ENCODE data around the gene COG2.
"Not testable (repeated sequence)": the region's sequence is repeated elsewhere in the genome, so short reads cannot be mapped to it uniquely, and the experiment has no call there.

The COG2 gene, protein sequence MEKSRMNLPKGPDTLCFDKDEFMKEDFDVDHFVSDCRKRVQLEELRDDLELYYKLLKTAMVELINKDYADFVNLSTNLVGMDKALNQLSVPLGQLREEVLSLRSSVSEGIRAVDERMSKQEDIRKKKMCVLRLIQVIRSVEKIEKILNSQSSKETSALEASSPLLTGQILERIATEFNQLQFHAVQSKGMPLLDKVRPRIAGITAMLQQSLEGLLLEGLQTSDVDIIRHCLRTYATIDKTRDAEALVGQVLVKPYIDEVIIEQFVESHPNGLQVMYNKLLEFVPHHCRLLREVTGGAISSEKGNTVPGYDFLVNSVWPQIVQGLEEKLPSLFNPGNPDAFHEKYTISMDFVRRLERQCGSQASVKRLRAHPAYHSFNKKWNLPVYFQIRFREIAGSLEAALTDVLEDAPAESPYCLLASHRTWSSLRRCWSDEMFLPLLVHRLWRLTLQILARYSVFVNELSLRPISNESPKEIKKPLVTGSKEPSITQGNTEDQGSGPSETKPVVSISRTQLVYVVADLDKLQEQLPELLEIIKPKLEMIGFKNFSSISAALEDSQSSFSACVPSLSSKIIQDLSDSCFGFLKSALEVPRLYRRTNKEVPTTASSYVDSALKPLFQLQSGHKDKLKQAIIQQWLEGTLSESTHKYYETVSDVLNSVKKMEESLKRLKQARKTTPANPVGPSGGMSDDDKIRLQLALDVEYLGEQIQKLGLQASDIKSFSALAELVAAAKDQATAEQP

DNA sequence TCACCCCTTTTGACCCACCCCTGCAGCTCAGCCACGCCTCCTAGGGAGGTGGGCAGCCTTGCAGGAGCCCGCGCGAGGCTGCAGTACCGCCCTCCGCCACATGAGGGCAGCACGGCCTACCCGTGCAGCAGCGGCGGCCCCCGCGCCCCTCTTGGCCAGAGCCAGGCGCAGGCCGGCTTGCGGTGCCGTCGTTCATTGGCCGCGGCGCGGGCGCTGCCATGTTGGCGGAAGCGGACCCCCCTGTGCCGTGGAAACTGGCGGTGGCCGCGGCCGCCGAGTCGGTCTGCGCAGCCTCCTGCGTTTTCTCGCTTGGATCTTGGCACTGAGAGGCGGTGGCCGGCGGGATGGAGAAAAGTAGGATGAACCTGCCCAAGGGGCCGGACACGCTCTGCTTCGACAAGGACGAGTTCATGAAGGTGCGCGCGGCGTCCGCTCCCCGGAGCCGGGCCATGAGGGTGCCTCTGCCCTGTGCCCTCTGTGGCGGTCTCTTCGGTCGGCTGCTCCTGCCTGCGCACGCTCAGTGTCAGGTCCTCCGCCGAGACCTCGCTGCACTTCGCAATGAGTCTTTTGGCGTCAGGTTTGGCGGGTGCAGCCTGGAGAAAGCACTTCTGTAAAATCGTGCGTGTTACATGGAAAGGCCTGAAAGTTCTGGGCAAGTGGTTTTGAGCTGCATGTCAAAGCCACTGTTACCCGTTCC is at the start of gene COG2:
Gene COG2 (plus strand): TSS at position 219 of the 697 bp plus-strand sequence. CDS start 126 bp downstream, at position 345.
- intact Hi-C loops (cut with DNase I) = loop anchor here (5.0 kb wide), 2 partner anchors 70 to 130 kb away; partner anchors contain the start of gene AGT
- peak; percentile 86 to 99 (median 96) for DNase-seq

DNA sequence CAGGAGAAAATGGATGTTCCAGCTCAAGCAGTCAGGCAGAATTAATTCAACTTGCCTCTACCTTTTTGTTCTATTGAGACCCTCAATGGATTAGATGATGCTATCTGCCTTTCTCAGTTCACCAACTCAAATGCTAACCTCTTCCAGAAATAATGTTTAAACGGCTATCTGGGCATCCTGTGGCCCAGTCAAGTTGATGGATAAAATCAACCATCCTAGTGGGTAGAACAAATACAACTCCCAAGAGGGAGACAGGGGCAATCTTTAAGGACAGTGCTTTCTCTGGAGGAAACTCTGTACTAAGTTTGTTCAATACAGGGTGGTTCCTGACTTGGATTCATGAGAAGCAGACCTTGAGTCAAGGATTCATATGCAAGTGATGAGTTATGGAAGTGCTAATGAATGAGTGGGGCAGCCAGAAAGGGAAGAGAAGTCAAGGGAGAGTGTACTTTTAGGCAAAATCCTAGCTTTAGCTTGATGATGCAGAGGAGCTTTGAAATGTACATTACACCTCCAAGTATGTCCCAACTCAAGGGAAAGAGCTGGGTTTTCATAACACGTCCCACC is 49.4 kb upstream of the COG2 start:
- intact Hi-C loops (cut with DNase I) = no loop called here
- no peak for DNase-seq

DNA sequence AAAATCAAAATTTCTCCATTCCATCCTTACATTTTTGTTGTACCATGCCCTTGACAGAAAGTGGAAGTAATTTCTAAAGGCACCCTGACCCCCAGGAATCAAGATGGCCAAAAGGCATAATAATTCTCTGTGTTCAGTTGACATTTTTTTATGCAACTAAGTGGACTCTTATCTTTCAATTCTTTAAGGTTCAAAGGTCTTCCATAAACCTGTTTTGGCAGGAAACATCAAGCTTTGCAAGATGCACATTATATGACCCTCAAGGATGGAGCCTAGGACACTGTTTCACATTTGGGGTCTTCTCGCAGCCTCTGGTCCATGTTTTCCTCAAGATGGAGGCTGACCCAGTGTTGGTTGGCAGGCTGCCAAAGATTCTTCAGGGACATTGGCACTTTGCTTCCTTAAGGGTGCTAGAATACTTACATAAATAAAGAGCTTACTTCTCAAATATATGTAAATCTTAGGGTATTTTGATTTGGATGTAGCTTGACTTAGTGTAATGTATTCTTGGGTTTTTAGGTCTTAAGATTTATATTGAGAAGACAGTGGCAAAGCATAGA is 48.0 kb upstream of the COG2 start:
- intact Hi-C loops (cut with DNase I) = no loop called here

DNA sequence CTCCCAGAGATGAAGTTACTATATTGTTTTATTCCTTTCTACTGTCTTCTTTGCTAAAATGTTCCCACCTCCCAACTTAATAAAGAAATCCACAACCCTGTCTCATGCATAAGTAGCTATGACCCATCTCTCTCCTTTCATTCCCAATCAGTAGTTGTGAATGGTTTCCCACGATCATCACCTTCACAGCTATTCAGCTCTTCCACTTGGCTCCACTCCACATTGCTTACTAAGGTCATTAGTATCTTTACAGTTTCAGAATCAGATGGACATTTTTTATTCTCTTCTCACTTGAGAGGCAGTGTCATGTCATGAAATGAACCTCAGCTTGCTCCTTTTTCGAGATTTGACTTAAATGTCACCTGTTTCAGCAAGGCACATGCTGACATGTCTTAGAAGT is 47.1 kb upstream of the COG2 start:
- intact Hi-C loops (cut with DNase I) = no loop called here
- DNase-seq = no peak

More for the DNA sequence above, 48.0 kb upstream of the COG2 start:
- no peak for DNase-seq

DNA sequence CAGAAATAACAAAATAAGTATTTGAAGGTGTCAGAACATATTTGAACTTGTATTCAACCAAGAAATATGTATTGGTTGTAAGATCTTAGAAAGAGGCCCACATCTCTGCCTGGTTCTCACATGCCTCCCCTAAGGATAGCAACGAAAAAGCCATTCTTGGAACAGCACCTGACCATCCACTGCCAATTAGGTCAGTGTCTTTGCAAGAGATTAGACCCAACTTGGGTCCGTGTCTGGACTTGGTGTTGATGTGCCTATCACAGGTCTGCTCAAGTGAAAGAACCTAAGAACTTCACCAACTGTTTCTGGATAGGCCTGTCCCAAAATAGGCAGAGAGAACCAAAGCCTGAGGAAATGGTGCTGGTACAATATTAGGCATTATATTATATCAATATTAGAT is 46.0 kb upstream of the COG2 start:
- no peak for DNase-seq
- intact Hi-C loops (cut with DNase I) = no loop called here

DNA sequence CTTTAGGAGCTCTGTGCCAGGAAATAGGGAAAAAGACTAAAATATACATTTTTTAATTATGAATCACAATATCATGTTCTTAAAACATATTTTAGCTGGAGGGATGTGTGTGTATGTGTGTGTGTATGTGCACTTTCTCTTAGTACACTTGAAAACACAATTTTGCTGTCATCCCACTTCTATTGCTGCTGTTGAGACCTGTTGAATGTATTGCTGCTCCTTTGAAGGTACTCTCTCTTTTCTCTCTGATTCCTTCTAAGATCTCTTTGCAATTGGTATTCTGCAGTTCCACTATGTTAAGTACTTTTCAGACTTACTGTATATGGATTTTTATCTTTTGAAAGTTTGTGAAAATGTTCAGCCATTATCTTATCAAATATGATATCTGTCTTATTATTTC is 43.5 kb upstream of the COG2 start:
- intact Hi-C loops (cut with DNase I) = no loop called here
- no peak for DNase-seq

DNA sequence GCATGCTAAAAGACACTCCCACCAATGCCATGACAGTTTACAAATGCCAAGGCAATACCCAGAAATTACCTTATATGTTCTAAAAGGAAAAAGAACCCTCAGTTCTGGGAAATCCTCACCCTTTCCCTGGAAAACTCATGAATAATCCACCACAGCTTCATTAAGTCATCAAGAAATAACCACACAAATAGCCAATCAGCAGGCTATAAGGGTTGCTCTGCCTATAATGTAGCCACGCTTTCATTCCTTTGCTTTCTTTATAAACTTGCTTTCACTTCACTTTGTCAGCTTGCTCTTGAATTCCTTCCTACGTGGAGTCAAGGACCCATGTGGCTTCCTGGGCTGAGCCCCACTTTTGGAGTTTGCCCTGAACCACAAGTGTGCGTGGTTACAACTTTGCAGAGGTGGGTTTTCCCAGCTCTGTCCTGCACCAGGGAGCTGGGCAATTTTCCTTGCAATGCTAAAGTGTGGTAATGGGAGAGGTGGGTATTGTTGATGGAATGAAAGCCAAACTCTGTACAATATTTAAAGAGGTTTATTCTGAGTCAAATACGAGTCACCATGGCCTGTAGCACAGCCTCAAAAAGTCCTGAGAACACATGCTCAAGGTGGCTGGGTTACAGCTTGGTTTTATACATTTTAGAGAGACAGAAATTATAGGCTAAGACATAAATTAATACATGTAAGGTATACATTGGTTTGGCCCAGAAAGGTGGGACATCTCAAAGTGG is 42.2 kb upstream of the COG2 start:
- DNase-seq = no peak
- intact Hi-C loops (cut with DNase I) = no loop called here

DNA sequence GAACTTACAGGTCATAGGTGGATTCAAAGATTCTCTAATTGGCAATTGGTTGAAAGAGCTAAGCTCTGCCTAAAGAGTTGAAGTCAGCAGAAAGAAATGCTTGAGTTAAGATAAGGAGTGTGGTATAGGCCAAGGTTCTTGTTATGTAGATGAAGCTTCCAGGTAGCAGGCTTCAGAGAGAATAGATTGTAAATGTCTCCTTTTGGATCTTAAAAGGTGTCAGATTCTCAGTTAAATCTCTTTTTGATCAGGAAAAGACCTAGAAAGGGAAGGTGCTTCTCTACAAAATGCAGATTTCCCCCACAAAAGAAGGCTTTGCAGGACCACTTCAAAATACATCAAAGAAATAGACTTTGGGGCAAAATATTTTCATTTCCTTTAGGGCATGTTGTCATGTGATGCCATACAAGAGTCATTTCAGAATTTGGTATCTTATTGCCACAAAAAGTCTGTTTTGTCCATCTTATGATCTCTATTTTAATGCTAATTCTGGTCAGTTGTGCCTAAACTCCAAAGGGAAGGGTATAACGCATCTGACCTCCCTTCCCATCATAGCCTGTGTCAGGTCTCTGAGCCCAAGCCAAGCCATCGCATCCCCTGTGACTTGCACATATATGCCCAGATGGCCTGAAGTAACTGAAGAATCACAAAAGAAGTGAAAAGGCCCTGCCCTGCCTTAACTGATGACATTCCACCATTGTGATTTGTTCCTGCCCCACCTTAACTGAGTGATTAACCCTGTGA is 41.5 kb upstream of the COG2 start:
- DNase-seq; intact Hi-C loops (cut with DNase I): not testable (repeated sequence)

DNA sequence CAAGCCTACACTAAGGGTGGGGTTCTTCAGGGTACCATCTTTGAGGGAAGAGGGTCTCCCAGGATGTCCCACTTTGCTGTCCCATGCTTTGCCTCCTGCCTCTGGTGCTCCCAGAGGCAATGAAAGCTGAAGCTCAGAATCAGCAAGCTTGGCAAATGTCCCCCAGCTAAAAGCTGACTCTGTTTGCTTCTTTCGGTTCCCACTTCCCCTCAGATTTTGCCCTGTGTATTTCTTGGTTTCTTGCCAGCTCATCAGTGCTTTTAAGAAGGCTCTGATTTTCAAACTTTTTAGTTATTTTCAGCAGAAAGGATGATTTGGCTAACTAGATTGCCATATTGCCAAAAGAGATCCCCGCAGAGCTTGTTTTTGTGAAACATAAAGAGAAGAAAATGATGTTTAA is 33.1 kb upstream of the COG2 start:
- peak in 6 of 42 donors; percentile 5 to 43 (median 10) for DNase-seq
- intact Hi-C loops (cut with DNase I) = no loop called here

DNA sequence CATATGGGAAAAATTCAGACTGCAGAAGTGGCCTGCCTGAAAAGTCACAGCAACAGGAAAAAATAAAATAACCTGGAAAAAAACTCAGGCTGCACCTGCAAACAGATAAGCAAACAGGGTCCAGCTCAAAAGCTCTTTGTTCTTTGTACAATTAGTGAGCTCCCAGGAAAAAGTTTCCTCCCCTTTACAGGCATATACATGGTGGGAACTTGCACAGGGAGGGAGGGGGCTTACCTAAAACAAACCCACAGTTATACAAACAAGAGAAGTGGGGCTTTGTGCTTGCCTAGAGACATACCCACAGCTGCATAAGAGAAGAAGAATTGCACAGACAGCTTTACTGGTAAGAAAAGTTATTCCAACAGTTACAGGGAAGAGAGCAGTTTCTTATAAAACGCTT is 31.7 kb upstream of the COG2 start:
- no peak for DNase-seq
- intact Hi-C loops (cut with DNase I) = no loop called here

DNA sequence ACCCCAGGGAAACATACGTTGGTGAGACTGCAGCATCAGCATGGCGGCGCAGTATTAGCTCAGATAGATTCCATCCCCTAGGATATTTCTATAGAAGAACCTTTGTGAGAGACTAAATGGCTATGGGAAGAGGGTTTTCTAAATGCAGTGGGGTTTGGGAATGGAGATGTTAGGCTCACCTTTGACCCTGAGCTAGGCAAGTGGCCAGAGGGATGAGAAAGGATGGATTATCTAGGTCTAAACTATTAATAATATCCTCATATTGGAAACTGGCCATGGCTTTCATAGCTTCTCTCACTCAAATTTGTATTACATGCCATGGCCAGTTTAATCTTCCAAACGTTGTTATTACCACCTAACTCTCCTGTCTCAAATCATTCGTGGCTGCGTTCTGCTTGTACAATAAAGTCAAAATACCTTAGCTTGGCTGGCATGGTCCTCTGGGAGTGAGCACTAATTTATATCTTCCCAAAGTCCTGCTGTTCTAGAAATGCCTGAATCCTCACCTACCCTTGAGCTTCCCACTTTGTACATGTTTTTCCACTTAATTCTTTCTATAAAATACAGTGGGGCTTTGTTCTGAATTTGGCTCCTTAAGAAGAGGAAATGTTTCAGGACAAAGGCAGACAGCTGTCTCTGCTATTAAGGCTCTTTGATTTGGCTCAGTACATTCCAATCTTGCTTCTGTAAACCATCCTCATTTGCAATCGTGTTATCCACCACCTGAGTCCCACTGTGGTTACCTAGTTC is 31.0 kb upstream of the COG2 start:
- DNase-seq = no peak
- intact Hi-C loops (cut with DNase I) = no loop called here

DNA sequence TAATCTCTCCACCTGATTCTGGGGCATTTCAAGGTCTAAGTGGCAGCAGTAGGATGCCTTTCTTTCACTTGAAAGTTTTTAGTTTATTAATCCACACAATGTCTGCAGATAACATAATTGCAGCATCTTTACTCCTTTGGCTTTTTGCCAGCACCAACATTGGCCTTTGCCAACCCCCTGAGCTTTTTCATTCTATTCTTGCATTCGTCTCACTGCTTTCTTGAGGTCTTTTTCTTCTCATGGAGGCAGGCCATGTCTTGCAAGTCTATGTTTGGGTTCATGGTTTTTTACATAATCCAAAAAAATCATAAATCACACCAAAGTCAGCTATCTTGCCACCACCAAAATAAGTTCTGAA is 30.4 kb upstream of the COG2 start:
- intact Hi-C loops (cut with DNase I) = no loop called here

DNA sequence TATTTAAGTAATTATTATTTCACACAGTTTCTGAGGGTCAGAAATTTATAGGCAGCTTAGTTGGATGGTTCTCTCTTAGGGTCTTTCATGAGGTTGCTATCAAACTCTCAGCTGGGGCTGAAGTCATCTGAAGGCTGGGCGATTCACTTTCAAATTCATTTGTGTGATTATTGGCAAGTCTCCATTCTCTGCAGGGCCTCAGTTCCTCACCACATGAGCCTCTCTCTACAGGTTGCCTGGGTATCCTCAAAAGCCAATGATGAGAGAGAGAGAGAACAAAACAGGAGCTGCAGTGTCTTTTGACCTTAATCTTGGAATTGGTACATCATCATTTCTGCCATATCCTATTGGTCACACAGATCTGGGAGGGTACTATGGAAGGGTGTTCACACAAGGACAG is 29.6 kb upstream of the COG2 start:
- intact Hi-C loops (cut with DNase I) = no loop called here

More for the DNA sequence above, 30.4 kb upstream of the COG2 start:
- DNase-seq = no peak

DNA sequence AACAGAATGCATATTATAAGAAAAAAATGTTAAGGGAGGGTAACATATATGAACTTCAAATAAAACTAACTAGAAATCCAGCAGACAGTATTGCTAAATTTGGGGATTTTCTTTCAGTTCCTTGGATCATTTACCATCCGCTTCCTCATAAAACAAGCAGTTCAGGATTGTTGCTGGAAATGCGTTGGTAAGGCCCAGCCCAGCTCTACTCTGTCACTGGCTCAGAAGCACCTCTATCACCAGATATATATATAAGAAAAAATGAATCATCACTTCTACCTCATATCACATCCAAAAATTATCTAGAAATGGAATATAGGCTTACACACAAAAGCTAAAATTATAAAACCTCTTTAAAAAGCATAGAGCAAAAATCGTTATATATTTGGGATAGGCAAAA is 28.2 kb upstream of the COG2 start:
- no peak for DNase-seq
- intact Hi-C loops (cut with DNase I) = no loop called here

More for the DNA sequence above, 29.6 kb upstream of the COG2 start:
- DNase-seq = no peak

DNA sequence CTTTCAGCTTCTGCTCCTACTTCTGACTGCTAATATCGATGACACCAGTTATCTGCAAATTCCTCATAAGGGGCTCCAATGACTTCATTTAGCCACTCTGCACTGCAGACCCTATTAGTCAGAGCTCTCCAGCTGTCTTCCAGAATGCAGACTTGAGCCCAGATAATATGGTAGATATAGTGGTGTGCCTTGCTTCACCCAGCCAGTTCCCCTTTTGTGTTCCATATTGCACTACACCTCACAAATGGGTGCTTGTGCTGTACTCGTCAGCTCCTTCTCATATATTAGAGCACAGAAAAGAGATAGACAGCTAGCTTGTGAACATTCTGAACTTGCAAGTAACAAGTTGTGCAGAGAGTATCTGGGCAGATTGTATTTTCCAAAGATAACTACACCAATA is 23.7 kb upstream of the COG2 start:
- intact Hi-C loops (cut with DNase I) = no loop called here
- no peak for DNase-seq

DNA sequence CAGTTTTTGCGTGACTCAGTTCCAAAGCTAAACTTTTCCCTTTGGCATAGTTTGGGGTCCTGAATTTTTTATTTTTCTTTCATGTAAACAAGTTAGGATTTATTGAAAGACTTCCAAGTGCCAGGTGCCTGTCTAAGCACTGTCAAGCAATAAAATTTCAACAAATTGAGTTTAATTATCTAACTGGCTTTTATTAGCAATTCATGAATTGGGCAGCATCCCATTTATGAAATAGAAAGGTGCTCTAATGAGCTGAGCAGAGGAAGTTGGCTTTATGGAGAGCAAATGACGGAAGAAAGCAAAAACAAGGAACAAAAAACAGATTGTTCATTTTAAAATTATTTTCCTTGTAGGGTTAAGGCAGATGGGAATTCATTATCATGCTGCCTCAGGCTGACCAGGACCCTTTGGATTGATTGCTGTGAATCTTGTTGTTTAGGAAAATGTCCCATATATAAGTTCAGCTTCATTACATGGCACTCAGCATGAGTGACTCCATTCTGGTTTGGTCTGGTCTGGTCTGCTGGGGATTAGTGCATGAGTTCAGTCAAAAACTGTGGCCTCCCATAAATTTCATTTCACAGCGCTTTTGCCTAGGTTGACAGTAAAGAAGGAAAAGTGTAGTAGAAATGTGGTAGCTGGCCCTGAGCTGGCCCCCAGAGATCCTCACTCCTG is 21.5 kb upstream of the COG2 start:
- intact Hi-C loops (cut with DNase I) = no loop called here
- DNase-seq = no peak

All from head of caudate nucleus (tissue), 42 donors.